H9 (cell line): ENCODE data around the gene LAMB1. TPM values are rescaled to one million over a fixed set of nuclear protein-coding genes. Genes with fewer than 3 reads are reported as not detected.

ENCODE experiments used
- DNase-seq: peaks from one replicate; pipeline ENCODE4 v3.0.0-alpha.2; 2017
- H2AFZ ChIP-seq: one replicate; pipeline ENCODE4 v1.6.1; 2013; ENCODE audit warnings: mild to moderate bottlenecking, low read length, control low read depth, moderate library complexity
- H2AK5ac ChIP-seq: 2 replicates; pipeline ENCODE4 v1.6.1; 2013; ENCODE audit warnings: low read length, control low read depth, mixed read lengths; ENCODE audit not compliant: insufficient read length
- H2BK120ac ChIP-seq: one replicate; pipeline ENCODE4 v1.6.1; 2013; ENCODE audit warnings: low read depth, mild to moderate bottlenecking, low read length, control low read depth, inconsistent platforms; ENCODE audit not compliant: poor library complexity, severe bottlenecking
- H2BK12ac ChIP-seq: 2 replicates; pipeline ENCODE4 v1.6.1; 2013; ENCODE audit warnings: low read length, control low read depth, mixed read lengths, low read depth; ENCODE audit not compliant: insufficient read length
- H2BK15ac ChIP-seq: 2 replicates; pipeline ENCODE4 v1.6.1; 2013; ENCODE audit warnings: low read depth, low read length, control low read depth
- H2BK20ac ChIP-seq: one replicate; pipeline ENCODE4 v1.6.1; 2013; ENCODE audit warnings: low read depth, mild to moderate bottlenecking, low read length, control low read depth, inconsistent platforms; ENCODE audit not compliant: poor library complexity, severe bottlenecking
- H2BK5ac ChIP-seq: 2 replicates; pipeline ENCODE4 v1.6.1; 2013; ENCODE audit warnings: low read length, control low read depth, mixed read lengths; ENCODE audit not compliant: insufficient read length
- H3K14ac ChIP-seq: 2 replicates; pipeline ENCODE4 v1.6.1; 2013; ENCODE audit warnings: low read length, control low read depth; ENCODE audit not compliant: insufficient read depth
- H3K18ac ChIP-seq: 2 replicates; pipeline ENCODE4 v1.6.1; 2013; ENCODE audit warnings: low read depth, mild to moderate bottlenecking, mixed read lengths, low read length, control low read depth; ENCODE audit not compliant: insufficient read length
- H3K23ac ChIP-seq: 2 replicates; pipeline ENCODE4 v1.6.1; 2013; ENCODE audit warnings: low read length, control low read depth, mixed read lengths, low read depth; ENCODE audit not compliant: insufficient read length
- H3K23me2 ChIP-seq: 2 replicates; pipeline ENCODE4 v1.6.1; 2013; ENCODE audit warnings: low read depth, mild to moderate bottlenecking, mixed read lengths, low read length, control low read depth; ENCODE audit not compliant: insufficient read length, poor library complexity, severe bottlenecking
- H3K27ac ChIP-seq: 2 replicates; pipeline ENCODE4 v1.5.1; 2013; ENCODE audit warnings: low read length, control low read depth, mixed read lengths, low read depth; ENCODE audit not compliant: insufficient read length
- H3K27me3 ChIP-seq: 2 replicates; pipeline ENCODE4 v1.6.1; 2013; ENCODE audit warnings: low read length, control low read depth, inconsistent platforms; ENCODE audit not compliant: insufficient read depth
- H3K4ac ChIP-seq: 2 replicates; pipeline ENCODE4 v1.6.1; 2013; ENCODE audit warnings: low read depth, mild to moderate bottlenecking, control low read depth, inconsistent platforms, low read length, moderate library complexity
- H3K4me1 ChIP-seq: 2 replicates; pipeline ENCODE4 v1.6.1; 2013; ENCODE audit warnings: low read length, control low read depth, inconsistent platforms; ENCODE audit not compliant: insufficient read depth
- H3K4me2 ChIP-seq: 2 replicates; pipeline ENCODE4 v1.6.1; 2013; ENCODE audit warnings: low read length, control low read depth, mixed read lengths; ENCODE audit not compliant: insufficient read length, insufficient read depth
- H3K56ac ChIP-seq: 2 replicates; pipeline ENCODE4 v1.6.1; 2013; ENCODE audit warnings: low read depth, mild to moderate bottlenecking, mixed read lengths, low read length, control low read depth; ENCODE audit not compliant: insufficient read length
- H3K79me1 ChIP-seq: 2 replicates; pipeline ENCODE4 v1.6.1; 2013; ENCODE audit warnings: low read depth, mild to moderate bottlenecking, moderate library complexity, low read length, control low read depth, inconsistent platforms; ENCODE audit not compliant: insufficient read depth, poor library complexity, severe bottlenecking
- H3K79me2 ChIP-seq: 2 replicates; pipeline ENCODE4 v1.6.1; 2013; ENCODE audit warnings: low read length, control low read depth, inconsistent platforms; ENCODE audit not compliant: insufficient read depth
- H3K9ac ChIP-seq: 2 replicates; pipeline ENCODE4 v1.6.1; 2013; ENCODE audit warnings: low read length, control low read depth, mixed read lengths; ENCODE audit not compliant: insufficient read length; ENCODE audit errors: extremely low read depth
- H3K9me3 ChIP-seq: one replicate; pipeline ENCODE4 v1.6.1; 2013; ENCODE audit warnings: low read depth, low read length, inconsistent platforms; ENCODE audit not compliant: control insufficient read depth
- H3T11ph ChIP-seq: one replicate; pipeline ENCODE4 v1.6.1; 2013; ENCODE audit warnings: mild to moderate bottlenecking, low read length, control low read depth, inconsistent platforms
- H4K20me1 ChIP-seq: one replicate; pipeline ENCODE4 v1.6.1; 2013; ENCODE audit not compliant: control insufficient read depth, insufficient read length, insufficient read depth
- H4K5ac ChIP-seq: 2 replicates; pipeline ENCODE4 v1.6.1; 2013; ENCODE audit warnings: low read depth, mild to moderate bottlenecking, mixed read lengths, low read length, control low read depth; ENCODE audit not compliant: insufficient read length
- H4K8ac ChIP-seq: replicated peaks from 2 replicates; pipeline ENCODE4 v1.6.1; 2013; ENCODE audit warnings: low read length, control low read depth, mixed read lengths, low read depth; ENCODE audit not compliant: insufficient read length
- H4K91ac ChIP-seq: 2 replicates; pipeline ENCODE4 v1.6.1; 2013; ENCODE audit warnings: low read depth, mild to moderate bottlenecking, moderate library complexity, mixed read lengths, low read length, control low read depth; ENCODE audit not compliant: insufficient read length
- H3K27ac Mint-ChIP-seq, 3 experiments: 2 replicates in 2 of 3; 3 replicates in 1 of 3; pipeline ENCODE4 v1.8.0; 2020 to 2021; ENCODE audit warnings: mixed read lengths in 3 of 3, mild to moderate bottlenecking in 1 of 3, moderate library complexity in 1 of 3
- H3K27me3 Mint-ChIP-seq: 2 replicates; pipeline ENCODE4 v1.8.0; 2021; ENCODE audit warnings: low read depth, mild to moderate bottlenecking, moderate library complexity, mixed read lengths
- H3K36me3 Mint-ChIP-seq, 3 experiments: 2 replicates in 2 of 3; 3 replicates in 1 of 3; pipeline ENCODE4 v1.8.0; 2020 to 2021; ENCODE audit warnings: low read depth in 3 of 3, mixed read lengths in 3 of 3; ENCODE audit not compliant: insufficient read depth in 1 of 3
- H3K4me1 Mint-ChIP-seq, 2 experiments: 2 replicates each; pipeline ENCODE4 v1.8.0; 2020; ENCODE audit warnings: mixed read lengths in 2 of 2
- H3K4me3 Mint-ChIP-seq, 2 experiments: 2 replicates in 1 of 2; 3 replicates in 1 of 2; pipeline ENCODE4 v1.8.0; 2020 to 2021; ENCODE audit warnings: mild to moderate bottlenecking in 2 of 2, mixed read lengths in 2 of 2, moderate library complexity in 1 of 2
- H3K9me3 Mint-ChIP-seq, 2 experiments: 2 replicates in 1 of 2; 3 replicates in 1 of 2; pipeline ENCODE4 v1.8.0; 2020; ENCODE audit warnings: mild to moderate bottlenecking in 2 of 2, mixed read lengths in 2 of 2, moderate library complexity in 1 of 2
- CTCF ChIP-seq: fragments of 200-600 bp; sonication (generic); conservative IDR thresholded peaks from 3 replicates; pipeline ENCODE4 v1.8.0; 2021; ENCODE audit warnings: antibody characterized with exemption, mild to moderate bottlenecking
- WGBS: extraction: QIAGEN DNeasy Blood & Tissue Kit; methylation state at CpG from one replicate; pipeline ENCODE4 v1.1.7; 2013; ENCODE audit warnings: missing lambda C conversion rate, low lambda C conversion rate, mixed read lengths; ENCODE audit not compliant: insufficient read length; ENCODE audit errors: extremely low coverage; 5-methylcytosine and 5-hydroxymethylcytosine counted together
- total RNA-seq: library from RNA; stranded (reverse); gene quantifications from 2 replicates; pipeline ENCODE4 v1.2.1, GENCODE V29; 2021

The LAMB1 gene
- total RNA-seq, 1 experiment from 2014 or later, result 75.8 TPM

- no peaks in the 10 kb centered on the region for H3K23me2 ChIP-seq
- H4K20me1 ChIP-seq, result no peaks in the 10 kb centered on the region
- no peak overlapping the region for H3K23ac ChIP-seq
- H3K79me1 ChIP-seq, result no peaks in the 10 kb centered on the region
- H2BK12ac ChIP-seq, result no peak overlapping the region
- no peak overlapping the region for H3T11ph ChIP-seq
- no peak for DNase-seq
- H4K5ac ChIP-seq, result no peak overlapping the region
- no CpG with 5 or more reads among the region's 3 CpGs for WGBS
- no peak overlapping the region for H2BK15ac ChIP-seq
- no peaks in the 10 kb centered on the region for H3K79me2 ChIP-seq
- H2AK5ac ChIP-seq, result no peak overlapping the region
- H3K4ac ChIP-seq, result no peak overlapping the region
- H4K91ac ChIP-seq, result no peak overlapping the region
- no peak overlapping the region for H3K27ac ChIP-seq
- no peaks in the 10 kb centered on the region for H3K9me3 Mint-ChIP-seq
- no peak for TF ChIP-seq CTCF
- no peaks in the 10 kb centered on the region for H3K9me3 ChIP-seq
- H3K27me3 ChIP-seq, result no peaks in the 10 kb centered on the region
- no peak overlapping the region for H3K56ac ChIP-seq
- no peaks in the 10 kb centered on the region for H3K36me3 Mint-ChIP-seq
- no peak overlapping the region for H3K9ac ChIP-seq
- H3K4me2 ChIP-seq, result no peak overlapping the region
- peaks cover 6% of the 10 kb centered on the region for H3K27me3 Mint-ChIP-seq
- H3K14ac ChIP-seq, result no peak overlapping the region
- H4K8ac ChIP-seq, result no peak overlapping the region
- no peak overlapping the region for H3K27ac Mint-ChIP-seq
- H3K4me3 Mint-ChIP-seq, result no peak overlapping the region
- H2AFZ ChIP-seq, result no peak overlapping the region
- no peak overlapping the region for H2BK5ac ChIP-seq
- peaks cover 4 to 19% of the 10 kb centered on the region in 2 experiments for H3K4me1 Mint-ChIP-seq
- no peak overlapping the region for H2BK20ac ChIP-seq
- no peak overlapping the region for H2BK120ac ChIP-seq
- H3K4me1 ChIP-seq, result no peaks in the 10 kb centered on the region; the same call in 1 of the 2 replicates
- no peak overlapping the region for H3K18ac ChIP-seq
These were observed 26.1 kb upstream of the LAMB1 start for GRCh38 chr7:108029034-108029433.
